Left lung (tissue), 10 donors: Measurements from ENCODE around the gene ATP8A2. TPM values are rescaled to one million over a fixed set of nuclear protein-coding genes. Genes with fewer than 3 reads are reported as not detected.

Experiments
- ATAC-seq: fragments of 200-7000 bp; cut with Tn5 transposase; one replicate; pipeline ENCODE4 v1.9.1; 2020; ENCODE audit warnings: moderate library complexity
- DNase-seq, 4 donors: peaks; one replicate each; pipeline ENCODE4 v3.0.0-alpha.2; 2013 to 2020
- H3K27ac ChIP-seq, 2 donors: fragments of 200-600 bp; sonication (generic) in 1 of 2; one replicate each; pipeline versions ENCODE4 v1.5.0 to v1.8.0; 2020 to 2021
- H3K27me3 ChIP-seq, 2 donors: fragments of 200-600 bp; sonication (generic) in 1 of 2; one replicate each; pipeline versions ENCODE4 v1.5.0 to v1.8.0; 2020 to 2021
- H3K36me3 ChIP-seq, 2 donors: fragments of 200-600 bp; sonication (generic) in 1 of 2; one replicate each; pipeline versions ENCODE4 v1.5.0 to v1.8.0; 2020 to 2021
- H3K4me1 ChIP-seq, 2 donors: fragments of 200-600 bp; one replicate each; pipeline ENCODE4 v1.8.0; 2021
- H3K4me3 ChIP-seq, 2 donors: fragments of 200-600 bp; sonication (generic) in 1 of 2; one replicate each; pipeline versions ENCODE4 v1.5.0 to v1.8.0; 2020 to 2021; ENCODE audit warnings: mild to moderate bottlenecking in 1 of 2
- H3K9me3 ChIP-seq, 2 donors: fragments of 200-600 bp; sonication (generic) in 1 of 2; one replicate each; pipeline versions ENCODE4 v1.5.0 to v1.8.0; 2020 to 2021
- intact Hi-C, 2 donors: fragments of 100-400 bp; cut with DNase I; formaldehyde crosslinking; loops; one replicate each; pipeline versions ENCODE4 v1.11.2 to v1.14.2; 2022
- polyA plus RNA-seq, 6 donors: library from polyadenylated mRNA; unstranded; fragments of 120-200 nt; gene quantifications; one replicate each; pipeline ENCODE4 v1.2.1, GENCODE V29; 2013; ENCODE audit not compliant: insufficient read length in 6 of 6
- total RNA-seq, 2 donors: library from RNA; stranded (reverse); fragmentation: NEBNext Ultra II Directional; extraction: Animal tissue kit (Norgen Biotek cat#: 25700); gene quantifications; one replicate each; pipeline ENCODE4 v1.2.1, GENCODE V29; 2021
- TF ChIP-seq, protein P1 (sequence below), 2 donors: fragments of 200-600 bp; sonication (generic) in 1 of 2; IDR thresholded peaks; one replicate each; pipeline versions ENCODE4 v1.5.0 to v1.8.0; 2021; ENCODE audit warnings: antibody characterized with exemption in 2 of 2
- donor health status: DM: no; HTN: yes; CAD: no.
- donor health status: DM: no; HTN: no; CAD: no.

ATP8A2 gene
- total and polyA plus RNA-seq, 8 donors: 1.1 to 13.4 (median 9.6) TPM

DNA sequence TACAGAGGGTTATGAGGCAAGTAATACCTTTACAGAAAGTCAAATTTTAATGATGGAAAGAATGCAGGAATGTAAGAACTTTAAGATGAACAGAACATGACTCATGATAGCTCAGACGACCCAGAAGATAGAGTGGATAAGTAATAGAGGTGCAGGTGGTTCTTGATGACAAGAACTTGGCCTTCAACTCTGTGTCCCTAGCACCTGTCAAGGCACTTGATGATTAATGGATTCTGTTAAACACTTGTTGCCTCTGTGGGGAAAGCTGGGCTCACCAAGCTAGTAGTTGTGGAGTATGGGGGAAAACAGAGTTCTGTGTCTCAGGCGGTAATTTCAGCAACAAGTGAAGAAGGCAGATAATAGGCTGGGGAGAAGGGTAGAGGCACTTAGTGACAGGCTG, 306.2 kb downstream of the ATP8A2 start:
- H3K27me3 ChIP-seq: no peaks in the 10 kb centered on the region
- no peak overlapping the region for H3K27ac ChIP-seq
- no peak for ATAC-seq
- intact Hi-C loops: no loop called here
- TF ChIP-seq, protein P1, sequence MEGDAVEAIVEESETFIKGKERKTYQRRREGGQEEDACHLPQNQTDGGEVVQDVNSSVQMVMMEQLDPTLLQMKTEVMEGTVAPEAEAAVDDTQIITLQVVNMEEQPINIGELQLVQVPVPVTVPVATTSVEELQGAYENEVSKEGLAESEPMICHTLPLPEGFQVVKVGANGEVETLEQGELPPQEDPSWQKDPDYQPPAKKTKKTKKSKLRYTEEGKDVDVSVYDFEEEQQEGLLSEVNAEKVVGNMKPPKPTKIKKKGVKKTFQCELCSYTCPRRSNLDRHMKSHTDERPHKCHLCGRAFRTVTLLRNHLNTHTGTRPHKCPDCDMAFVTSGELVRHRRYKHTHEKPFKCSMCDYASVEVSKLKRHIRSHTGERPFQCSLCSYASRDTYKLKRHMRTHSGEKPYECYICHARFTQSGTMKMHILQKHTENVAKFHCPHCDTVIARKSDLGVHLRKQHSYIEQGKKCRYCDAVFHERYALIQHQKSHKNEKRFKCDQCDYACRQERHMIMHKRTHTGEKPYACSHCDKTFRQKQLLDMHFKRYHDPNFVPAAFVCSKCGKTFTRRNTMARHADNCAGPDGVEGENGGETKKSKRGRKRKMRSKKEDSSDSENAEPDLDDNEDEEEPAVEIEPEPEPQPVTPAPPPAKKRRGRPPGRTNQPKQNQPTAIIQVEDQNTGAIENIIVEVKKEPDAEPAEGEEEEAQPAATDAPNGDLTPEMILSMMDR (IDR thresholded peaks at IDR 0.05): no peak
- H3K36me3 ChIP-seq: no peaks in the 10 kb centered on the region
- H3K4me1 ChIP-seq: no peaks in the 10 kb centered on the region
- no peak for DNase-seq
- H3K9me3 ChIP-seq: no peaks in the 10 kb centered on the region
- H3K4me3 ChIP-seq: no peak overlapping the region

DNA sequence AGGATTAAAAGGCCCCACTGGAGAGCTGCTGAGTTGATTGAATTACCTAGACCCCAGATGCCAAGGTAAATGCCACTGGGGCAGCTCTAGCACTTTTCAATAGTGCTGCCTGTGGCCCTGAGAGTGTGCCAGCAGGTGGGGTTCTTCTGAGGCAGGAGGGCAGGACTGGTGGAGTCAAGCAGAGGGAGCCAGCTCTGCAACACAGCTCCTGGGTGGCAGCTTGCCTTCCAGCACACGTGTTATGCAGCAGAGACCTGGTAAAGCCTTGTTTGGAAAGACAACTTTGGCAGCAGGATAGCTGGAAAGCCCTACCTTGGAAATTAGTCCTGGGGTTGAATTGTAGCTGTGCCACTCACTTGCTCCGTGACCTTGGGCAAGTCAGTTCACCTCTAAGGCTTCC, 306.6 kb downstream of the ATP8A2 start:
- no peaks in the 10 kb centered on the region for H3K36me3 ChIP-seq
- intact Hi-C loops: no loop called here
- no peaks in the 10 kb centered on the region for H3K9me3 ChIP-seq
- TF ChIP-seq, protein P1 (IDR thresholded peaks at IDR 0.05): no peak
- no peaks in the 10 kb centered on the region for H3K27me3 ChIP-seq
- H3K27ac ChIP-seq: no peak overlapping the region
- H3K4me3 ChIP-seq: no peak overlapping the region
- H3K4me1 ChIP-seq: no peaks in the 10 kb centered on the region
- DNase-seq (no peak), ATAC-seq (no peak)

DNA sequence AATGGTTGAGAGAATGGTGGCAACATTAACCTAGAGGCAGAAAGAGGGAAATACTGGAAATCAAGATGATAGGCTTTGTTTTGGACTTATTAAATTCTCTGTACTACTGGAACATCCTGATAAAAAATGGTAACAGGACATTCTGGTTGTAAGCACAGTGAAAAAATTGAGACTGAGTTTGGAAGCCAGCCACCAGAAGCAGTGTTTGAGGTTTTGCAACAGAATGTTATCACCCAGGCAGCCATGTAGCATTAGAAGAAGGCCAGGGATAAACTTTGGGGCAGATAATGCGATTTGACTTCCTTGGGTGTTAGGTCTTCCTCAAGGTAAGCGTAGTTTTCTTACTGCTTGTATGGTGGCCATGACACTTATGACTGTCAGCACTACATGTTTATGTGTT, 307.4 kb downstream of the ATP8A2 start:
- H3K27ac ChIP-seq: no peak overlapping the region
- intact Hi-C loops: no loop called here
- ATAC-seq (no peak), DNase-seq (peak in 1 of 4 donors; percentile 74)
- H3K4me3 ChIP-seq: no peak overlapping the region
- no peaks in the 10 kb centered on the region for H3K4me1 ChIP-seq
- no peaks in the 10 kb centered on the region for H3K9me3 ChIP-seq
- H3K36me3 ChIP-seq: no peaks in the 10 kb centered on the region
- H3K27me3 ChIP-seq: no peaks in the 10 kb centered on the region
- TF ChIP-seq, protein P1 (IDR thresholded peaks at IDR 0.05): no peak

DNA sequence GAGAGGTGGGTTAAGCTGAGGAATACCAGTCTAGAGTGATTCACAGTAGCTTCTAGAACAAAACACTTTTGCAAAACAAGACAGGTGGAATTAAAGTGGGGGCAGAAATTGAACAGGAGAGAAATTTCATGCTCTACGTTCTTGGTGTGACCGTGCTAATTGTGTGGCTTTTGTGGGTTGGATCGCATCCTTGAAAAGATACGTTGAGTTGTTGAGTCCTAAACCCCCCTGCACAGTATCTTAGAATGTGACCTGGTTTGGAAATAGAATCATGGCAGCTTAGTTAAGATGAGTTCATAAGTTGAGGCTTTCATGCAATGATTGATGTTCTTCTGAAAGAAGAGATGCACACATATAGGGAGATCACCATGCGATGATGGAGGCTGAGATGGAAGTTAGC, 308.2 kb downstream of the ATP8A2 start:
- DNase-seq (no peak), ATAC-seq (no peak)
- intact Hi-C loops: no loop called here
- H3K36me3 ChIP-seq: no peaks in the 10 kb centered on the region
- H3K9me3 ChIP-seq: no peaks in the 10 kb centered on the region
- no peak overlapping the region for H3K4me3 ChIP-seq
- H3K4me1 ChIP-seq: no peaks in the 10 kb centered on the region
- TF ChIP-seq, protein P1 (IDR thresholded peaks at IDR 0.05): no peak
- H3K27me3 ChIP-seq: no peaks in the 10 kb centered on the region
- H3K27ac ChIP-seq: no peak overlapping the region

DNA sequence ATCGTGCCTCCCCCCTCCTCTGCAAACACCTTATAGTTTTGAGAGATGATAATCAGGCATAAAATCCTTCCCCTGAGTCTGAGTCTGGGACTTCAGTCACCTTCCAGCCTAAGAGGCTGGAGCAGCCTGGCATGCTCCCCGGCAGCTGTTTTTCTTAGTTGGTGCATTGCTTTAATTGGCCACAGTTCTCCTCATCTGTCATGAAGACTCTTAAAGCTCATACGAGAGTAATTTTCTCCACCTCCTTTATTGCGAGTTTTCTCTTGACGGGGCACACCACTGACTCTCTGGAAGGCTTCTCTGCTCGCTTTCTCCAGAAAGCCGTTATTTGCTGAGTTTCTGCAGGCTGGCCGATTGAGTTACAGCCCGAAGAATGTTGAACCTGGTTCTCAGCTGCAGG, 310.5 kb downstream of the ATP8A2 start:
- H3K27ac ChIP-seq: no peak overlapping the region
- no peaks in the 10 kb centered on the region for H3K36me3 ChIP-seq

More for the DNA sequence above, 310.5 kb downstream of the ATP8A2 start:
- intact Hi-C loops: no loop called here
- TF ChIP-seq, protein P1 (IDR thresholded peaks at IDR 0.05): no peak
- no peak for ATAC-seq
- Histone ChIP-seq H3K27me3 (no peaks in the 10 kb centered on the region), H3K4me1 (no peaks in the 10 kb centered on the region), H3K4me3 (no peak overlapping the region), H3K9me3 (no peaks in the 10 kb centered on the region)
- DNase-seq: no peak
